ENCODE measurements around the gene INPP5A.
"Not testable (repeated sequence)": the region's sequence is repeated elsewhere in the genome, so short reads cannot be mapped to it uniquely, and the experiment has no call there.

The INPP5A gene

GRCh38 chr10:132777441-132777840, 239.9 kb downstream of the INPP5A start:
- DNase-seq, result no peak

- DNase-seq, result no peak
These were observed 242.1 kb downstream of the INPP5A start for GRCh38 chr10:132779549-132780294.

GRCh38 chr10:132780356-132780755, 242.8 kb downstream of the INPP5A start:
- no peak for DNase-seq

- DNase-seq, result no peak
These were observed 244.0 kb downstream of the INPP5A start for GRCh38 chr10:132781556-132781955.

- no peak for DNase-seq
These were observed 245.8 kb downstream of the INPP5A start for GRCh38 chr10:132783165-132783939.

GRCh38 chr10:132783940-132784865, 246.6 kb downstream of the INPP5A start:
- peak; percentile 2 for DNase-seq

GRCh38 chr10:132784866-132785722, 247.5 kb downstream of the INPP5A start:
- DNase-seq, result no peak

GRCh38 chr10:132785723-132786475, 248.3 kb downstream of the INPP5A start, which contains the start of gene NKX6-2:
NKX6-2 (minus strand) TSS chr10:132786147; CDS start chr10:132785948, 199 bp downstream.
- no peak for DNase-seq

- no peak for DNase-seq
These were observed 248.9 kb downstream of the INPP5A start for GRCh38 chr10:132786476-132786883.

- DNase-seq, result no peak
These were observed 249.4 kb downstream of the INPP5A start for GRCh38 chr10:132786884-132787494.

- no peak for DNase-seq
These were observed 250.1 kb downstream of the INPP5A start for GRCh38 chr10:132787495-132788179.

- peak; percentile 11 for DNase-seq
These were observed 250.7 kb downstream of the INPP5A start for GRCh38 chr10:132788180-132788830.

- DNase-seq, result no peak
These were observed 251.2 kb downstream of the INPP5A start for GRCh38 chr10:132788831-132789219.

GRCh38 chr10:132789659-132790148, 252.1 kb downstream of the INPP5A start:
- DNase-seq, result no peak

- no peak for DNase-seq
These were observed 252.9 kb downstream of the INPP5A start for GRCh38 chr10:132790470-132790869.

GRCh38 chr10:132790934-132791829, 253.6 kb downstream of the INPP5A start:
- no peak for DNase-seq

GRCh38 chr10:132792099-132792498, 254.5 kb downstream of the INPP5A start:
- DNase-seq, result not testable (repeated sequence)

- DNase-seq, result no peak
These were observed 255.2 kb downstream of the INPP5A start for GRCh38 chr10:132792796-132793195.

Measured in inflammatory macrophage treated with lipopolysaccharide for 4 hours (primary cell).